Progenitor cell of endocrine pancreas (in vitro differentiated cells): ENCODE measurements around the gene CHST1. TPM values are rescaled to one million over a fixed set of nuclear protein-coding genes. Genes with fewer than 3 reads are reported as not detected.

Source experiments
- DNase-seq: peaks from one replicate; pipeline ENCODE4 v3.0.0; 2021; ENCODE audit warnings: low spot score; ENCODE audit not compliant: unreplicated experiment
- H3K27ac Mint-ChIP-seq: 2 replicates; pipeline ENCODE4 v1.8.0; 2021; ENCODE audit warnings: mild to moderate bottlenecking, moderate library complexity, mixed read lengths
- H3K27me3 Mint-ChIP-seq: 2 replicates; pipeline ENCODE4 v1.8.0; 2021; ENCODE audit warnings: mixed read lengths
- H3K36me3 Mint-ChIP-seq: 2 replicates; pipeline ENCODE4 v1.8.0; 2022; ENCODE audit warnings: mixed read lengths; ENCODE audit not compliant: insufficient read depth
- H3K4me1 Mint-ChIP-seq: 2 replicates; pipeline ENCODE4 v1.8.0; 2021; ENCODE audit warnings: low read depth, mixed read lengths
- H3K4me3 Mint-ChIP-seq: 2 replicates; pipeline ENCODE4 v1.8.0; 2021; ENCODE audit warnings: low read depth, mild to moderate bottlenecking, moderate library complexity, mixed read lengths
- H3K9me3 Mint-ChIP-seq: 2 replicates; pipeline ENCODE4 v1.8.0; 2021; ENCODE audit warnings: low read depth, mixed read lengths
- total RNA-seq: library from RNA; stranded (reverse); gene quantifications from 2 replicates; pipeline ENCODE4 v1.2.1, GENCODE V29; 2021
- TF ChIP-seq, protein P1 (sequence below): fragments of 200-600 bp; sonication (generic); IDR thresholded peaks from one replicate; pipeline ENCODE4 v1.5.0; 2021; ENCODE audit warnings: antibody characterized with exemption, mild to moderate bottlenecking; ENCODE audit not compliant: unreplicated experiment

Gene CHST1
- total RNA-seq, 1 donor from 2014 or later = 0.31 TPM

DNA sequence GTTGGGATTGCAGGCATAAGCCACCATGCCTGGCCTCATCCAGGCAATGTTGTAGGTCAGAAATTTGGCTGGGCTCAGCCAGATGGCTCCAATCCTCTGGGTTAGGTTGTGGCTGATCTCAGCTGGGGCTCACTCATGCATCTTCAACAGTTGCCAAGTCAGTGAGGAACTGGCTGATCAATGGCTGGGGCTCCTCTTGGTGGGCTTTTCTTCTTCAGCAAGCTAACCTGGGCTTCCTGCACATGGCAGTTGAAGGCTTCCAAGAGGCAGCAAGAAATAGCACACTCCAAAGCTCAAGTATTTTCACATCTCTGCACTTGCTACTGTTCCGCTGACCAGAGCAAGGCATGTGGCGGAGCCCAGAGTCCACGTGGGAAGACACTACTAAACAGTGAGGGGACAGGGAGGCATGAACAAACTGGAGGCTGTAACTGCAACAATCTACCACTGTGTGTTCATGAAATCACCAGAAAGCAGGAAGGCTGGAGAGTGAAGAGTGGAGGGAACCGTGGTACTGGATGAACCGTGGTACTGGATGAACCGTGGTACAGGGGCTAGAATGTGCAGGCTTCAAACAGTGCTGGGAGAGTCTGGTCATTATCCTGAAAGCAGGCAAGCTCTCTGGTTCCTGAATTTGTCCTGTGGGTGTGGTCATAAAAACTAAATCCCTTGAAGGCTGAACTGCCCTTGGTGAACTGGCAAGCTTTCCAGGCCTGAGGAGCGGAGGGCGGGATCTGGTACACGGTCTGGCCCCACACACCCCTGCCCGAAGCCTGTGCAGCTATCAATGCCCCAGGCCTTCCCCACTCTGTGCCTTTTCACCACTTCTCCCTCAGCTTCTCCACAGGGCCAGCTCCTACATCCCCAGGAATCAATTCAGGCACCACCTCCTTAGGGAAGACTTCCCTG, 20.2 kb downstream of the CHST1 start:
- no peaks in the 10 kb centered on the region for H3K36me3 Mint-ChIP-seq
- TF ChIP-seq, protein P1, sequence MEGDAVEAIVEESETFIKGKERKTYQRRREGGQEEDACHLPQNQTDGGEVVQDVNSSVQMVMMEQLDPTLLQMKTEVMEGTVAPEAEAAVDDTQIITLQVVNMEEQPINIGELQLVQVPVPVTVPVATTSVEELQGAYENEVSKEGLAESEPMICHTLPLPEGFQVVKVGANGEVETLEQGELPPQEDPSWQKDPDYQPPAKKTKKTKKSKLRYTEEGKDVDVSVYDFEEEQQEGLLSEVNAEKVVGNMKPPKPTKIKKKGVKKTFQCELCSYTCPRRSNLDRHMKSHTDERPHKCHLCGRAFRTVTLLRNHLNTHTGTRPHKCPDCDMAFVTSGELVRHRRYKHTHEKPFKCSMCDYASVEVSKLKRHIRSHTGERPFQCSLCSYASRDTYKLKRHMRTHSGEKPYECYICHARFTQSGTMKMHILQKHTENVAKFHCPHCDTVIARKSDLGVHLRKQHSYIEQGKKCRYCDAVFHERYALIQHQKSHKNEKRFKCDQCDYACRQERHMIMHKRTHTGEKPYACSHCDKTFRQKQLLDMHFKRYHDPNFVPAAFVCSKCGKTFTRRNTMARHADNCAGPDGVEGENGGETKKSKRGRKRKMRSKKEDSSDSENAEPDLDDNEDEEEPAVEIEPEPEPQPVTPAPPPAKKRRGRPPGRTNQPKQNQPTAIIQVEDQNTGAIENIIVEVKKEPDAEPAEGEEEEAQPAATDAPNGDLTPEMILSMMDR = no peak
- H3K4me3 Mint-ChIP-seq = no peak overlapping the region
- peaks cover 10% of the 10 kb centered on the region for H3K27me3 Mint-ChIP-seq
- no peak overlapping the region for H3K27ac Mint-ChIP-seq
- H3K9me3 Mint-ChIP-seq = no peaks in the 10 kb centered on the region
- no peaks in the 10 kb centered on the region for H3K4me1 Mint-ChIP-seq
- no peak for DNase-seq

DNA sequence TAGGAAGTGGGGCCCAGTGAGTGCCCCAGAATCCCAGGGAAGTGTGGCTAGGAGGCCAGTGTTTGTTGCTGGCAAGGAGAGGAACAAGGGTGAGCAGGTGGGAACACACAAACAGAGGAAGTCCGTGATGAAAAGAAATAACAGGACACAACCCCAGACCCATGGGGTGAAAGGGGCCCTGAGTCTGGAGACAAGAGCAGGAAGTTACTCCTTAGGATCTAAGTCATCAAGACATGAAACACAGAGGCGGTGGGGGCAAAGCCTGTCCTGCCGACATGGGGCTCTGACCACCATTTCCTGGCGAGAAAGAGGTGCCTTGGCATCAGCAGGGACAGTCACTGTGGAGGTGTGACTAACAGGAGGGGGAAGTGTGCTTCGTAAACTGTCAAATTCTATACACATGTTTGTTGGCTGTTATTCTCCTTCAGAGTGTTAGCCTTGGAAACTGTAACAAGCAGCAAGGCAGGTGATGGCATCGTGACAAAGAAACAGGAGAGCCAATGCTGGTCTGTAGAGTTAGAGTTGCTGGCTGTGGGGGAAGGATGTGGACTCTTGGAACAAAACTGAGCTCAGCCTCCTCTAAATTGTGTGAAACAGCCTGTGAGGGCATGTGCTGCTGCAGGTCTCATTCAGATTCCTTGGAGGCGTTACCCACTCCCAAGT, 21.7 kb downstream of the CHST1 start:
- TF ChIP-seq, protein P1 = no peak
- Mint-ChIP-seq H3K4me3 (no peak overlapping the region), H3K4me1 (no peaks in the 10 kb centered on the region), H3K27ac (no peak overlapping the region), H3K9me3 (peaks cover 2% of the 10 kb centered on the region), H3K36me3 (no peaks in the 10 kb centered on the region), H3K27me3 (peaks cover 10% of the 10 kb centered on the region)
- DNase-seq = no peak

DNA sequence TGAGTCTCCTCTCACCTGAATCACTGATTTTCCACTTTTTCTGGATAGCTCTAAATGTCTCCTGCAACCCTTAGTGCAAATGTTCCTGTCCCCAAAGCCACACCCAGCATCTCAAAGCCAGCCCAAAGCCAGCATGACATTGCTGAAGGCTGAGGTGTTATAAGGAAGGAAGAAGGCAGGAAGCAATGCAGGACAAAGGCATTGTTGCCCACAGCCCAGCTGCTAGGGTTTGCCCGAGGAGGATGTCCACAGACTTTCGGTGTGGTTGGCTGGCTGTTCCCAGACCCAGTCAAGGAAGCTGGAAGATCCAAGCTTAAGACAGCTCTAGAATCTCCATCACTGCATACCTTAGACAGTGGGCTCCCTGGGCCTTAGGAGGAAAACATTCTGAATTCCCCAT, 23.5 kb downstream of the CHST1 start:
- Mint-ChIP-seq H3K4me3 (no peak overlapping the region), H3K27me3 (peaks cover 12% of the 10 kb centered on the region), H3K4me1 (no peaks in the 10 kb centered on the region), H3K36me3 (no peaks in the 10 kb centered on the region), H3K27ac (no peak overlapping the region), H3K9me3 (peaks cover 5% of the 10 kb centered on the region)
- no peak for DNase-seq
- TF ChIP-seq, protein P1 = no peak

DNA sequence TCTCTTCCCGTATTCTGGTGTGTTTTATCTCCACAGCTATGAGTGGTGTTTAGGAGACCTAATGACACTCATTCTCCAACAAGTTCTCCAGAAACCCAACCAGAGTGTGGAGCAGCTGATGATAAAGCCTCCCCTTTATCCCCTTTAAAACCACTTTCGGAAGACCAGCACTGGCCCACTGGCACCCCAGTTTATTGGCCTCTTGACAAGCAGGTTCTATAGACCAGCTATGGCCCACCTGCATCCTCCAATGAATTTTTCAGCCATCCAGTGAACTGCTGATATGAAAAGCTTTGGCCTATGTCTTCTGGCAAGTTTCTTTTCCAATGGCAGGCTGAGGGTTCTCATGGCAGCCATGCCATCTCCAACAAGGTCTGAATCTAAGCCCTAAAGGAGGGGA, 27.4 kb downstream of the CHST1 start:
- H3K27me3 Mint-ChIP-seq = peaks cover 17% of the 10 kb centered on the region
- peaks cover 5% of the 10 kb centered on the region for H3K9me3 Mint-ChIP-seq
- no peak for DNase-seq
- H3K36me3 Mint-ChIP-seq = no peaks in the 10 kb centered on the region
- H3K4me1 Mint-ChIP-seq = no peaks in the 10 kb centered on the region
- H3K27ac Mint-ChIP-seq = no peak overlapping the region
- H3K4me3 Mint-ChIP-seq = no peak overlapping the region
- TF ChIP-seq, protein P1 = no peak

DNA sequence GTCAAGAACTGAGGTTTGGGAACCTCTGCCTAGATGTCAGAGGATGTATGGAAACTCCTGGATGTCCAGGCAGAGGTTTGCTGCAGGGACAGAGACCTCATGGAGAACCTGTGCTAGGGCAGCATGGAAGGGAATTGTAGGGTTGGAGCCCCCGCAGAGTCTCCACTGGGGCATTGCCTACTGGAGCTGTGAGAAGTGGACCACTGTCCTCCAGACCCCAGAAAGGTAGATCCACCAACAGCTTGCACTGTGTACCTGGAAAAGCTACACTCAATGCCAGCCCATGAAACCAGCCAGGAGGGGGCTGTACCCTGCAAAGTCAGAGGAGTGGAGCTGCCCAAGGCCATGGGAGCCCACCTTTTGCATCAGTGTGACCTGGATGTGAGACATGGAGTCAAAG, 29.5 kb downstream of the CHST1 start:
- DNase-seq = no peak
- Mint-ChIP-seq H3K4me3 (no peak overlapping the region), H3K9me3 (peaks cover 5% of the 10 kb centered on the region), H3K27ac (no peak overlapping the region), H3K4me1 (no peaks in the 10 kb centered on the region), H3K36me3 (no peaks in the 10 kb centered on the region), H3K27me3 (peaks cover 27% of the 10 kb centered on the region)
- TF ChIP-seq, protein P1 = no peak
